ENCODE data around the gene ADAMTS3. TPM values are rescaled to one million over a fixed set of nuclear protein-coding genes. Genes with fewer than 3 reads are reported as not detected.

The ADAMTS3 gene
- total and polyA plus RNA-seq, 2 experiments from 2014 or later: 1.2 to 3.7 TPM

GRCh38 chr4:72449705-72450104 is 119.3 kb downstream of the ADAMTS3 start:
- Histone ChIP-seq H3K4me1 (ENCODE audit: insufficient read depth) (no peaks in the 10 kb centered on the region), H2AFZ (no peak overlapping the region), H3K36me3 (ENCODE audit: insufficient read depth) (no peaks in the 10 kb centered on the region), H3K27ac (ENCODE audit: low read depth) (no peak overlapping the region), H3F3A (replicated peaks; ENCODE audit: low read depth) (no peaks in the 10 kb centered on the region), H4K20me1 (replicated peaks; ENCODE audit: insufficient read depth) (no peaks in the 10 kb centered on the region), H3K27me3 (ENCODE audit: insufficient read depth) (no peaks in the 10 kb centered on the region), H3K79me2 (replicated peaks; ENCODE audit: insufficient read depth) (no peaks in the 10 kb centered on the region), H3K4me3 (no peak overlapping the region), H3K4me2 (no peak overlapping the region), H3K9me2 (ENCODE audit: insufficient read depth) (no peaks in the 10 kb centered on the region)
- H3K36me3 Mint-ChIP-seq (ENCODE audit: low read depth): no peaks in the 10 kb centered on the region
- no peaks in the 10 kb centered on the region for H3K4me1 Mint-ChIP-seq
- H3K27ac Mint-ChIP-seq: no peak overlapping the region
- TF ChIP-seq NANOG (IDR thresholded peaks at IDR 0.05; ENCODE audit: borderline replicate concordance) (no peak), ZNF114 (CRISPR knock-in tag; IDR thresholded peaks at IDR 0.05) (no peak), EZH2phosphoT487 (IDR thresholded peaks at IDR 0.05; ENCODE audit: unreplicated experiment) (no peak), CTCF (conservative IDR thresholded peaks at IDR 0.05; ENCODE audit: low read depth in 2 of 2) (no peak), JUNB (IDR thresholded peaks at IDR 0.05; ENCODE audit: unreplicated experiment) (no peak), STAT1 (IDR thresholded peaks at IDR 0.05; ENCODE audit: unreplicated experiment) (no peak), CREB1 (CRISPR knock-in tag; IDR thresholded peaks at IDR 0.05; ENCODE audit: low read depth) (no peak), ZNF462 (CRISPR knock-in tag; IDR thresholded peaks at IDR 0.05) (no peak), POLR2AphosphoS5 (IDR thresholded peaks at IDR 0.05; ENCODE audit: low read depth) (no peak), ZNF331 (CRISPR knock-in tag; IDR thresholded peaks at IDR 0.05; ENCODE audit: low read depth) (no peak), EZH2 (IDR thresholded peaks at IDR 0.05; ENCODE audit: low read depth, unreplicated experiment) (no peak), REST (IDR thresholded peaks at IDR 0.05; ENCODE audit: unreplicated experiment) (no peak), ETS1 (IDR thresholded peaks at IDR 0.05) (no peak)
- H3K9me3 Mint-ChIP-seq: no peaks in the 10 kb centered on the region
- H3K4me3 Mint-ChIP-seq: no peak overlapping the region
- no peak for ATAC-seq
- no peaks in the 10 kb centered on the region for H3K27me3 Mint-ChIP-seq (ENCODE audit: insufficient read depth, low read depth, poor library complexity)
- no peak for DNase-seq (ENCODE audit: low spot score)
